ENCODE results near the gene DAAM1. TPM values are rescaled to one million over a fixed set of nuclear protein-coding genes. Genes with fewer than 3 reads are reported as not detected.

Gene DAAM1
- total and polyA plus RNA-seq, 7 donors, result 5.7 to 37.1 (median 8.9) TPM

DNA sequence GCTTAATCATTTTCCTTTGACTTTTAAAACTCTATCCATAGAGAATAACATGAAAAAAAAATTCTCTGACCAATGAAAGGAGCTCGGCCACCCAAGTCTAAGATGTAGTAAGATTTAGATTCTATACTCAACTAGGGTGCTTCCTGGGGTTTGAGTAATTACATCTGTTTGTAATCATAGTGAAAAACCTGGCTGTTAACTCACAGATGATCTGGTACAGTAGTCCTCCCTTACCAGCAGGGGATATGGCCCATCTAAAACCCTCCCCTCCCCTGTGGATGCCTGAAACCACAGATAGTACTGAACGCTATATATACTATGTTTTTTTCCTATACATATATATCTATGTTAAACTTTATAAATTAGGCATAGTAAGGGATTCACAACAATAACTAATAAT, 89.2 kb downstream of the DAAM1 start:
- intact Hi-C loops (cut with DNase I), result no loop called here
- peaks cover 17% of the 10 kb centered on the region for H3K4me1 ChIP-seq
- H3K27me3 ChIP-seq (ENCODE audit: insufficient read depth in 3 of 3, low read length in 2 of 3), result no peaks in the 10 kb centered on the region
- no peak for DNase-seq
- 91 to 96% (median 92%) methylated on average over 2 of the region's 2 CpGs for WGBS, 3 donors
- no peak for ATAC-seq
- H3K36me3 ChIP-seq (ENCODE audit: insufficient read depth in 1 of 2, low read depth in 1 of 2), result no peaks in the 10 kb centered on the region
- no peaks in the 10 kb centered on the region for H3K9me3 ChIP-seq
- no peak for TF ChIP-seq CTCF (IDR thresholded peaks at IDR 0.05)
- no peak overlapping the region for H3K27ac ChIP-seq
- no peak overlapping the region for H3K4me3 ChIP-seq

DNA sequence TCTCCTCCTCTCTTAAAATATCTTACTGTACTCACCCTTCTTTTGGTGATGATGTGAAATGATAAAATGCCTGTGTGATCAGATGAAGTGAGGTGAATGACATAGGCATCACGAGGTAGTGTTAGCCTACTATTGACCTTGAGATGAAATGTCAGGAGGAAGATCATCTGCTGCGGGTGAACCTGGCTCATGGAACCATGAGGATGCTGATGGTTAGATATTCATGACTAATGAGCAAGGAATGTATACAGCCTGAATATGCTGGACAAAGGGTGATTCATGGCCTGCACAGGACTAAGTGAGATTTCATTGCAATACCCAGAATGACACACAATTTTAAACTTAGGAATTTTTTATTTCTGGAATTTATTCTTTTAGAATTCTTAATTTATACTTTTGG, 89.6 kb downstream of the DAAM1 start:
- Histone ChIP-seq H3K4me1 (peaks cover 17% of the 10 kb centered on the region), H3K27me3 (ENCODE audit: insufficient read depth in 3 of 3, low read length in 2 of 3) (no peaks in the 10 kb centered on the region), H3K27ac (no peak overlapping the region), H3K4me3 (no peak overlapping the region), H3K9me3 (no peaks in the 10 kb centered on the region), H3K36me3 (ENCODE audit: insufficient read depth in 1 of 2, low read depth in 1 of 2) (no peaks in the 10 kb centered on the region)
- DNase-seq (no peak), ATAC-seq (peak in 1 of 4 donors; percentile 36)
- TF ChIP-seq CTCF (IDR thresholded peaks at IDR 0.05), result no peak
- intact Hi-C loops (cut with DNase I), result no loop called here
- 68 to 69% (median 68%) methylated on average over 2 of the region's 2 CpGs for WGBS, 3 donors

DNA sequence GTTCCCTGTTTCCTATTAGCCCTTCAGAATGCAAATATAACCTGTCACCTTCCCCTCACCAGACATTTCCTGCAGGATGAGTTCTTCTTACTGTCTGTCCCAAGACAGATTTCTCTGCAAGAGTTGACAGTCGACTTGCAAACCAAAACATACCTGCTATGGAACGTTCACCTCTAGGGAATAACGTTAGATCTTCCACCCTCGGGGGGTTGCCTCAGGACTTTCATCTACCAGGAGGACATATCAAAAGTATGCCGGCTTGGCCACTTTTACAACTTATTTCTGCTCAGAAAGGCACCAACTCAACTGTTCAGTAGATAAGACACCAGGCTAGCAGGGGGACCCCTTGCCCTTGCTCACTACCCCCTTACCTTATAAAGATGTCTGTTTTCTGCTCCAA, 92.5 kb downstream of the DAAM1 start:
- Histone ChIP-seq H3K27ac (no peak overlapping the region), H3K27me3 (ENCODE audit: insufficient read depth in 3 of 3, low read length in 2 of 3) (no peaks in the 10 kb centered on the region), H3K4me1 (peaks cover under 1% of the 10 kb centered on the region), H3K9me3 (no peaks in the 10 kb centered on the region), H3K36me3 (ENCODE audit: insufficient read depth in 1 of 2, low read depth in 1 of 2) (no peaks in the 10 kb centered on the region), H3K4me3 (no peak overlapping the region)
- TF ChIP-seq CTCF (IDR thresholded peaks at IDR 0.05), result no peak
- ATAC-seq (no peak), DNase-seq (no peak)
- intact Hi-C loops (cut with DNase I), result no loop called here
- 89 to 92% (median 92%) methylated on average over 5 of the region's 5 CpGs for WGBS, 3 donors

GRCh38 chr14:59281609-59282377, 93.3 kb downstream of the DAAM1 start:
- 87 to 91% (median 88%) methylated on average over 3 of the region's 3 CpGs for WGBS, 3 donors
- H3K4me1 ChIP-seq, result no peaks in the 10 kb centered on the region
- no peak overlapping the region for H3K27ac ChIP-seq
- H3K9me3 ChIP-seq, result no peaks in the 10 kb centered on the region
- H3K36me3 ChIP-seq (ENCODE audit: insufficient read depth in 1 of 2, low read depth in 1 of 2), result no peaks in the 10 kb centered on the region
- H3K4me3 ChIP-seq, result no peak overlapping the region
- ATAC-seq (peak in 1 of 4 donors; percentile 75), DNase-seq (no peak)
- TF ChIP-seq CTCF (IDR thresholded peaks at IDR 0.05), result no peak
- intact Hi-C loops (cut with DNase I), result no loop called here
- H3K27me3 ChIP-seq (ENCODE audit: insufficient read depth in 3 of 3, low read length in 2 of 3), result no peaks in the 10 kb centered on the region

DNA sequence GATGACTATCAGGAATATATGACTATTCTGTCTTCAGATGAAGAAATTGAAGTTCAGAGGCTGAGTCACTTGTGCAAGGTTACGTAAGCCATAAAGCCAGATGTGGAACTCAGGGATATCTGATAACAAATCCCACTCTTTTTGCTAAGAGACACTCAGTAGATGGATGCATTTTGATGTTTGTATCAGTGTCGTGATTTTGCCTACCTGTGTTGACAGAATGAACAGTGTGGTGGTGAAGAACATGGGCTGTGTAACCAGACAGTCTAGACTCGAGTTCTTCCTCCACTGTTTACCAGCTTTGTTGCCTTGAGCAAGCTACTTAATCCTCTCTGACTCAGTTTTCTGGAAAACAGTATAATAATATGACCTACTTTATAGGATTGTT, 93.9 kb downstream of the DAAM1 start:
- H3K27me3 ChIP-seq (ENCODE audit: insufficient read depth in 3 of 3, low read length in 2 of 3), result no peaks in the 10 kb centered on the region
- no peaks in the 10 kb centered on the region for H3K4me1 ChIP-seq
- no peaks in the 10 kb centered on the region for H3K36me3 ChIP-seq (ENCODE audit: insufficient read depth in 1 of 2, low read depth in 1 of 2)
- intact Hi-C loops (cut with DNase I), result no loop called here
- TF ChIP-seq CTCF (IDR thresholded peaks at IDR 0.05), result no peak
- ATAC-seq (no peak), DNase-seq (no peak)
- H3K9me3 ChIP-seq, result no peaks in the 10 kb centered on the region
- H3K4me3 ChIP-seq, result no peak overlapping the region
- 91 to 93% (median 91%) methylated on average over 3 of the region's 3 CpGs for WGBS, 3 donors
- H3K27ac ChIP-seq, result no peak overlapping the region
